ENCODE measurements around the gene KIF16B. TPM values are rescaled to one million over a fixed set of nuclear protein-coding genes. Genes with fewer than 3 reads are reported as not detected.

KIF16B gene
- total RNA-seq, 1 experiment from 2014 or later = 16.6 TPM

DNA sequence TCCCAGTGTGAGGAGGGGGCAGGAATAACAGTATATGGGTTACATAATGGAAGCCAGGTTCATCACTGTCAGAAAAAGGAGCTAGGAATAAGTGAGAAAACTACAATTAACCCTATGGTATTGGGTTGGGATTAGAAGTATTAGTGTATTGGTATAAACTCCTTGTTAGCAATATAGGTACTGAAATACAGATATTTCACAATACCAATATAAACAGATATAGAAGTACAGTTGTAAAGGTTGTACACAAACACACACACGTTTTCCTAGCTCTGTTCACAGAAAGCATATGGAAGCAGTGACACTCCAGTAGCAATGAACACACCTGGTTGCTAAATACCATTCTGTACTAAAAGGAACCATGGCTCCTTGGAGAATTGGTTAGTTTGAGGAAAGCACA lies 148.5 kb downstream of the KIF16B start:
- Histone ChIP-seq H3K9me3 (ENCODE audit: control insufficient read depth, insufficient read depth, low read depth, low read length) (no peaks in the 10 kb centered on the region), H3K4me1 (ENCODE audit: control insufficient read depth, insufficient read depth, low read length) (no peaks in the 10 kb centered on the region), H3K27me3 (ENCODE audit: control insufficient read depth, insufficient read depth, low read length) (no peaks in the 10 kb centered on the region), H3K4me3 (ENCODE audit: low read depth in 2 of 2, low read length in 2 of 2) (no peak overlapping the region), H3K36me3 (ENCODE audit: control insufficient read depth, insufficient read depth, low read length) (peaks cover 2% of the 10 kb centered on the region; the same call in 1 of the 2 replicates), H3K27ac (ENCODE audit: low read length) (no peak overlapping the region)
- ChIA-PET POLR2A (no interaction called here), CTCF (no interaction called here)
- in situ Hi-C loops (cut with HindIII; ENCODE audit: low pct_unique_long_range_greater_than_20kb, low sequenced_read_pairs) (no loop called here), intact Hi-C loops (cut with micrococcal nuclease; ENCODE audit: unreplicated experiment) (no loop called here)
- ATAC-seq = no peak
- TF ChIP-seq, protein P1, sequence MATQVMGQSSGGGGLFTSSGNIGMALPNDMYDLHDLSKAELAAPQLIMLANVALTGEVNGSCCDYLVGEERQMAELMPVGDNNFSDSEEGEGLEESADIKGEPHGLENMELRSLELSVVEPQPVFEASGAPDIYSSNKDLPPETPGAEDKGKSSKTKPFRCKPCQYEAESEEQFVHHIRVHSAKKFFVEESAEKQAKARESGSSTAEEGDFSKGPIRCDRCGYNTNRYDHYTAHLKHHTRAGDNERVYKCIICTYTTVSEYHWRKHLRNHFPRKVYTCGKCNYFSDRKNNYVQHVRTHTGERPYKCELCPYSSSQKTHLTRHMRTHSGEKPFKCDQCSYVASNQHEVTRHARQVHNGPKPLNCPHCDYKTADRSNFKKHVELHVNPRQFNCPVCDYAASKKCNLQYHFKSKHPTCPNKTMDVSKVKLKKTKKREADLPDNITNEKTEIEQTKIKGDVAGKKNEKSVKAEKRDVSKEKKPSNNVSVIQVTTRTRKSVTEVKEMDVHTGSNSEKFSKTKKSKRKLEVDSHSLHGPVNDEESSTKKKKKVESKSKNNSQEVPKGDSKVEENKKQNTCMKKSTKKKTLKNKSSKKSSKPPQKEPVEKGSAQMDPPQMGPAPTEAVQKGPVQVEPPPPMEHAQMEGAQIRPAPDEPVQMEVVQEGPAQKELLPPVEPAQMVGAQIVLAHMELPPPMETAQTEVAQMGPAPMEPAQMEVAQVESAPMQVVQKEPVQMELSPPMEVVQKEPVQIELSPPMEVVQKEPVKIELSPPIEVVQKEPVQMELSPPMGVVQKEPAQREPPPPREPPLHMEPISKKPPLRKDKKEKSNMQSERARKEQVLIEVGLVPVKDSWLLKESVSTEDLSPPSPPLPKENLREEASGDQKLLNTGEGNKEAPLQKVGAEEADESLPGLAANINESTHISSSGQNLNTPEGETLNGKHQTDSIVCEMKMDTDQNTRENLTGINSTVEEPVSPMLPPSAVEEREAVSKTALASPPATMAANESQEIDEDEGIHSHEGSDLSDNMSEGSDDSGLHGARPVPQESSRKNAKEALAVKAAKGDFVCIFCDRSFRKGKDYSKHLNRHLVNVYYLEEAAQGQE (IDR thresholded peaks at IDR 0.05; ENCODE audit: insufficient read depth in 1 of 2, low read depth in 2 of 2, low read length in 1 of 2) = no peak
- TF ChIP-seq POLR2AphosphoS5 (IDR thresholded peaks at IDR 0.05; ENCODE audit: low read depth, low read length) (no peak), SIN3A (IDR thresholded peaks at IDR 0.05; ENCODE audit: borderline replicate concordance, insufficient read depth, low read depth, low read length) (no peak), TCF7L2 (IDR thresholded peaks at IDR 0.05; ENCODE audit: low read depth, low read length) (no peak)
- TF ChIP-seq, protein P2, sequence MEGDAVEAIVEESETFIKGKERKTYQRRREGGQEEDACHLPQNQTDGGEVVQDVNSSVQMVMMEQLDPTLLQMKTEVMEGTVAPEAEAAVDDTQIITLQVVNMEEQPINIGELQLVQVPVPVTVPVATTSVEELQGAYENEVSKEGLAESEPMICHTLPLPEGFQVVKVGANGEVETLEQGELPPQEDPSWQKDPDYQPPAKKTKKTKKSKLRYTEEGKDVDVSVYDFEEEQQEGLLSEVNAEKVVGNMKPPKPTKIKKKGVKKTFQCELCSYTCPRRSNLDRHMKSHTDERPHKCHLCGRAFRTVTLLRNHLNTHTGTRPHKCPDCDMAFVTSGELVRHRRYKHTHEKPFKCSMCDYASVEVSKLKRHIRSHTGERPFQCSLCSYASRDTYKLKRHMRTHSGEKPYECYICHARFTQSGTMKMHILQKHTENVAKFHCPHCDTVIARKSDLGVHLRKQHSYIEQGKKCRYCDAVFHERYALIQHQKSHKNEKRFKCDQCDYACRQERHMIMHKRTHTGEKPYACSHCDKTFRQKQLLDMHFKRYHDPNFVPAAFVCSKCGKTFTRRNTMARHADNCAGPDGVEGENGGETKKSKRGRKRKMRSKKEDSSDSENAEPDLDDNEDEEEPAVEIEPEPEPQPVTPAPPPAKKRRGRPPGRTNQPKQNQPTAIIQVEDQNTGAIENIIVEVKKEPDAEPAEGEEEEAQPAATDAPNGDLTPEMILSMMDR (IDR thresholded peaks at IDR 0.05) = no peak
- BruUV-seq (replicated peaks) = no TSS peak
- no peak for DNase-seq (ENCODE audit: low read depth, low spot score)

- ChIA-PET CTCF (no interaction called here), POLR2A (no interaction called here)
- intact Hi-C loops (cut with micrococcal nuclease; ENCODE audit: unreplicated experiment) (no loop called here), in situ Hi-C loops (cut with HindIII; ENCODE audit: low pct_unique_long_range_greater_than_20kb, low sequenced_read_pairs) (no loop called here)
- Histone ChIP-seq H3K36me3 (ENCODE audit: control insufficient read depth, insufficient read depth, low read length) (peaks cover 2% of the 10 kb centered on the region; the same call in 1 of the 2 replicates), H3K27me3 (ENCODE audit: control insufficient read depth, insufficient read depth, low read length) (no peaks in the 10 kb centered on the region), H3K9me3 (ENCODE audit: control insufficient read depth, insufficient read depth, low read depth, low read length) (no peaks in the 10 kb centered on the region), H3K4me1 (ENCODE audit: control insufficient read depth, insufficient read depth, low read length) (no peaks in the 10 kb centered on the region), H3K27ac (ENCODE audit: low read length) (no peak overlapping the region), H3K4me3 (ENCODE audit: low read depth in 2 of 2, low read length in 2 of 2) (no peak overlapping the region)
- no peak for ATAC-seq
- DNase-seq (ENCODE audit: low read depth, low spot score) = no peak
- BruUV-seq (replicated peaks) = no TSS peak
- TF ChIP-seq, protein P1 (IDR thresholded peaks at IDR 0.05; ENCODE audit: insufficient read depth in 1 of 2, low read depth in 2 of 2, low read length in 1 of 2) = no peak
- no peak for TF ChIP-seq SIN3A (IDR thresholded peaks at IDR 0.05; ENCODE audit: borderline replicate concordance, insufficient read depth, low read depth, low read length)
- TF ChIP-seq, protein P2 (IDR thresholded peaks at IDR 0.05) = no peak
- TF ChIP-seq TCF7L2 (IDR thresholded peaks at IDR 0.05; ENCODE audit: low read depth, low read length) = no peak
- no peak for TF ChIP-seq POLR2AphosphoS5 (IDR thresholded peaks at IDR 0.05; ENCODE audit: low read depth, low read length)
Observed at GRCh38 chr20:16423311-16424212, 149.7 kb downstream of the KIF16B start.
